ENCODE data around the gene CH25H.

DNA sequence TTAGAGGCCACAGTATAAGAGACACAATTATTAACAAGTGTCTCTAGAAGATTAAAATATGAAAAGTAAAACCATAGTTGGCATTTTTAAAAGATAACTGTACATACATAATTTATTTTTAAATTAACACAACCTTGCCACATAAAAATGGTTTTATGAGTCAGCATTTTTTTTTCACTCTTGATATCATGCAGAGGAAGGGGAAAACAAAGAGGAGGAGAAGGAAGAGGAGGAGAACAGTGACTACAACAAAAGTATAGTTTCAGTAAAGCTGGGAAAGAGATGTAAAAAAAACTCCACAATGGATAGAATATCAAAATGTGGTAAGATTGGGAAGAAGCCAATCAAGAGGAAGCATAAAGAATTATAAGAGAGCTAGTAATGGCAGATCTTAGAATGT is 34.0 kb downstream of the CH25H start:
- no peak for TF ChIP-seq POLR2AphosphoS5 (IDR thresholded peaks at IDR 0.05; ENCODE audit: insufficient read depth in 1 of 2, low read depth in 1 of 2)
- TF ChIP-seq, protein P1, sequence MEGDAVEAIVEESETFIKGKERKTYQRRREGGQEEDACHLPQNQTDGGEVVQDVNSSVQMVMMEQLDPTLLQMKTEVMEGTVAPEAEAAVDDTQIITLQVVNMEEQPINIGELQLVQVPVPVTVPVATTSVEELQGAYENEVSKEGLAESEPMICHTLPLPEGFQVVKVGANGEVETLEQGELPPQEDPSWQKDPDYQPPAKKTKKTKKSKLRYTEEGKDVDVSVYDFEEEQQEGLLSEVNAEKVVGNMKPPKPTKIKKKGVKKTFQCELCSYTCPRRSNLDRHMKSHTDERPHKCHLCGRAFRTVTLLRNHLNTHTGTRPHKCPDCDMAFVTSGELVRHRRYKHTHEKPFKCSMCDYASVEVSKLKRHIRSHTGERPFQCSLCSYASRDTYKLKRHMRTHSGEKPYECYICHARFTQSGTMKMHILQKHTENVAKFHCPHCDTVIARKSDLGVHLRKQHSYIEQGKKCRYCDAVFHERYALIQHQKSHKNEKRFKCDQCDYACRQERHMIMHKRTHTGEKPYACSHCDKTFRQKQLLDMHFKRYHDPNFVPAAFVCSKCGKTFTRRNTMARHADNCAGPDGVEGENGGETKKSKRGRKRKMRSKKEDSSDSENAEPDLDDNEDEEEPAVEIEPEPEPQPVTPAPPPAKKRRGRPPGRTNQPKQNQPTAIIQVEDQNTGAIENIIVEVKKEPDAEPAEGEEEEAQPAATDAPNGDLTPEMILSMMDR (IDR thresholded peaks at IDR 0.05) = no peak
- no peak for TF ChIP-seq POLR2A (IDR thresholded peaks at IDR 0.05)

All from vagina (tissue), 2 donors.